Measurements from ENCODE around the gene TNFRSF11A. TPM values are rescaled to one million over a fixed set of nuclear protein-coding genes. Genes with fewer than 3 reads are reported as not detected.

TNFRSF11A gene
- total RNA-seq, 2 experiments from 2014 or later, result 3.1 to 3.5 TPM

DNA sequence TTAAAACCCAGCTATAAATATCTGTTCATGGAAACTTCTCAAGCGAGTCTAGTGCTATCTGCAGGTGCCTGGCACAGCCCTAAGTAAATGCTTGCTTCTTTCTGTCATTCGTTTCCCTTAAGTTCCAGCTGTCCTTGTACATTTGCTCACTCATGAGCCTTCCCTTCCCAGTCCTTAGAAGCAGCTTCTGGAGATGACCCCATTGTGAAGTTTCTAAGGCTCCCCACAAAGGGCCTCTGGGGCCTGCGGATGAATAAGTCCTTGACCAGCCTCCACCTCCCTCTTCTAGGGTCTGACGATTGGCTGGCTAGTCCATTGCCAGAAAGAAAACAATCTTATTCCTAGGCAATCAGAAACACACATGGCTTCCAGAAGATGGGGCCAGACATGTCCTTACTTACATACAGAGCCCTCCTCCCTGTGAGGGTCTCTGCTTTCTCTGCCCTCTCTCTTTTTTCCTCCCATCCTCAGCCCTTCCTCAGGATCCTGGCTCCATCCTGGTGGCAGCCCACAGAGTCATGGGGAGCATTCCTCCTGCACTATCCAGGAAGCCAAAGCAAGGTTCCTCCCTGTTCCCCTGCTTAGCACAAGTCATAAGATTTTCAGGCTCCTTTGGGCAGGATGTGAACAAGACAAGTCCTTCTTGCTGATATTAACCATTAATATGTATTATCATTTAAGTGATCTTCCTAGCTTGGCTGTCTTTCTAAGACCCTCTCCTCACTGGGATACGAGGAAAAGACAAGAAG, 87.3 kb downstream of the TNFRSF11A start:
- peaks cover 4% of the 10 kb centered on the region for H3K27me3 Mint-ChIP-seq (ENCODE audit: low read depth)
- H3K4me3 Mint-ChIP-seq, result no peak overlapping the region
- CTCF ChIA-PET, result no interaction called here
- intact Hi-C loops (cut with micrococcal nuclease), result no loop called here
- no peaks in the 10 kb centered on the region for H3K36me3 Mint-ChIP-seq (ENCODE audit: low read depth)
- DNase-seq, result no peak
- no peak overlapping the region for H3K27ac Mint-ChIP-seq
- H3K4me1 Mint-ChIP-seq (ENCODE audit: low read depth), result peaks cover 4% of the 10 kb centered on the region
- H3K9me3 Mint-ChIP-seq, result peaks cover 7% of the 10 kb centered on the region

DNA sequence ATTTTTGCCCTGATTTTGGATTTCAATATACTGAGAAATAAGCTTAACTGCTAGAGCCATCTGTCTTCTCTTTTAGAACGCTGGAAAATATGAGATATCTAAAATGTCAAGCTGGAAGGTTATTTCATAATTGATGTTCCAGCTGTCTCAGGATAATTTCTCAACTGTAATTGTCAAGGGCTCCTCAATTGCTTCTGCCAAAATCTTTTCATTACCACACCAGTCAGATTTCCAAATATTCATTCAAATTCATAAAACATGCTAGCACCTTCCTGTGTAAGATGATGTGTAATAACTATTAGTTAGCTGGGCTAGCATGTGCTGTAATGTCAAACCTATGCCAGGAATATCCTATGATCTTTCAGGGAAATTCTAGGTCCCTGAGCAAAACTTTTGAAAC, 88.1 kb downstream of the TNFRSF11A start:
- Mint-ChIP-seq H3K36me3 (ENCODE audit: low read depth) (no peaks in the 10 kb centered on the region), H3K9me3 (peaks cover 7% of the 10 kb centered on the region), H3K27me3 (ENCODE audit: low read depth) (peaks cover 4% of the 10 kb centered on the region), H3K27ac (no peak overlapping the region), H3K4me3 (no peak overlapping the region), H3K4me1 (ENCODE audit: low read depth) (peaks cover 9% of the 10 kb centered on the region)
- CTCF ChIA-PET, result interaction anchor here (1.0 kb wide), 1 partner anchor 8 kb away, joined by 3 read pairs; no protein-coding TSS in a partner anchor
- DNase-seq, result no peak
- intact Hi-C loops (cut with micrococcal nuclease), result no loop called here

DNA sequence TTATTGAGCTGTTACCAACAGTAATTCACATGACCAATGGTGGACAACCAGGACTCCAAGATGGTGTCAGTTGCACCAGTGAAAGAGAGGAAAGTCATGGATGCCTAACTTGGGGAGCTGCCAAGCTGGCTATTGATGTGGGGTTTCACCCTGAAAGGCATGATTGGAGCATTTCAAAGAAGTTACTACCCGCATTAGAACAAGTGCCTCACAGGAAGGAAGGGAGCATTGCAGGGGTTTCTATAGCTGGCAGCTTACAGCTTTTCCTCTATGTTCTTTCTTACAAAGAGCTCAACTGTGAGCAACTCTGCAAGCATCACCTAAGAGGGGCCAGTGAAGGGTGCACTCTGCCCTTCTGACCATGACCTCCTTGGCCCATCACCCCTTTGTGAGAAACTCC, 93.1 kb downstream of the TNFRSF11A start:
- Mint-ChIP-seq H3K27me3 (ENCODE audit: low read depth) (peaks cover 4% of the 10 kb centered on the region), H3K4me3 (no peak overlapping the region), H3K27ac (peak overlapping the region; percentile 62), H3K9me3 (peaks cover 3% of the 10 kb centered on the region), H3K36me3 (ENCODE audit: low read depth) (peaks cover 4% of the 10 kb centered on the region), H3K4me1 (ENCODE audit: low read depth) (peaks cover 44% of the 10 kb centered on the region)
- intact Hi-C loops (cut with micrococcal nuclease), result no loop called here
- peak; percentile 67 for DNase-seq
- CTCF ChIA-PET, result interaction anchor here (0.6 to 2.2 kb wide), 4 partner anchors 11 to 166 kb away, joined by 3 to 10 read pairs (median 3); no protein-coding TSS in a partner anchor

DNA sequence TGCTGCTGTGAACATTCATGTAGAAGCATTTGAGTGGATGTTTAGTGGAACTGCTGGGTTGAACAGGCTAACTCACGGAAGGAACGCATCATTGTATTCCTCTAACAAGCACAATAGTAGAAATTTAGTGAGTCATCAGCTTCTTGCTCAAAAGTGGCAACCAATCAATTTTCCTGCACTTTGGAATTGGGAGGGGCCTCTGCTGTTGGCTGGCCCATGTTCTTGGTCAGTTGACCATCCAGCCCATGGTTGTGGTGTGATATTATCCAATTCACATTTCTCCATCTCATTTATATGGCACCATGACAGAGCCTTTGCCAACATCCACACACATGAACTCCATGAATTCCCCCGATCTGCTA, 95.0 kb downstream of the TNFRSF11A start:
- intact Hi-C loops (cut with micrococcal nuclease), result loop anchor here (1.0 to 2.0 kb wide), 17 partner anchors 24 to 1531 kb away; partner anchors contain the start of genes PHLPP1, PIGN, RELCH and TNFRSF11A
- peaks cover 4% of the 10 kb centered on the region for H3K36me3 Mint-ChIP-seq (ENCODE audit: low read depth)
- peak overlapping the region; percentile 99 for H3K27ac Mint-ChIP-seq
- peaks cover 3% of the 10 kb centered on the region for H3K9me3 Mint-ChIP-seq
- H3K27me3 Mint-ChIP-seq (ENCODE audit: low read depth), result no peaks in the 10 kb centered on the region
- peak; percentile 40 for DNase-seq
- CTCF ChIA-PET, result interaction anchor here (0.5 to 2.1 kb wide), 2 partner anchors 107 to 218 kb away, joined by 3 to 8 read pairs; no protein-coding TSS in a partner anchor
- H3K4me1 Mint-ChIP-seq (ENCODE audit: low read depth), result peaks cover 44% of the 10 kb centered on the region
- peak overlapping the region; percentile 66 for H3K4me3 Mint-ChIP-seq

DNA sequence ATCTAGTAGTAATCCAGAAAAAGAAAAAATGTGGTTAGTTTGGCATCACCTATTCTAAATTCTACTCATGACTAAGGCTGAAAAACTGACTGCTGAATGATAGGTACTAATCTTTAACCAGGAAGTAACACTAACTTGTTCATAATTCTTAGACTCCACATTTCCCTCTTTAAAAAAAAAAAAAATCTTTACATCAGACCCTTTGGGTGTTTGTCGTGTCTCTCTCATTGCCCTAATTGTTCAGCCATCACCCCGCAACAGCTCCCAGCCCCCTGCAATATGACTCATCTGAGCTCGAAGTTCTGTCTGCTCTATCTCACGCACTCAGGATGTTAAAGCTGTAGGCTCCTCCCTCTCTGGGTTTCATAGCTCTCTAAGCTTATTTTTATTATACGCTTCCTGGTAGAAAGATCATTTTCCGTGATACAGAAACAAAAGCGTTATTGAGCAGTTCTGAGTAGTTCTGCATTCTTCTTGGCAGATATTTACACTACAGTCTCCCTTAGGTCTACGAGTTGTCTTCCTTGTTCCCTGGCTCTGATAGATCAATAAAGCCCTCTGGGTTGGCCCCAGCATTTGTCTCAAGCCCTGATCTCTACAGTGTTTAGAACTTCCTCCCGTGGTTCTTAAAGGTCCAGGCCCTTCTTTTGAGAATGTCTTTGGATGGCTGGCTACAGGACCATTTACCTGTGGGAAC, 95.6 kb downstream of the TNFRSF11A start:
- peaks cover 4% of the 10 kb centered on the region for H3K36me3 Mint-ChIP-seq (ENCODE audit: low read depth)
- H3K9me3 Mint-ChIP-seq, result peaks cover 3% of the 10 kb centered on the region
- H3K27ac Mint-ChIP-seq, result peak overlapping the region; percentile 99
- CTCF ChIA-PET, result interaction anchor here (0.5 to 2.1 kb wide), 7 partner anchors 7 to 234 kb away, joined by 3 to 8 read pairs (median 5); partner anchors contain the start of genes PIGN and RELCH
- intact Hi-C loops (cut with micrococcal nuclease), result loop anchor here (1.0 to 2.0 kb wide), 17 partner anchors 24 to 1530 kb away; partner anchors contain the start of genes PHLPP1, PIGN, RELCH and TNFRSF11A
- H3K4me1 Mint-ChIP-seq (ENCODE audit: low read depth), result peaks cover 49% of the 10 kb centered on the region
- H3K4me3 Mint-ChIP-seq, result peak overlapping the region; percentile 66
- no peaks in the 10 kb centered on the region for H3K27me3 Mint-ChIP-seq (ENCODE audit: low read depth)
- DNase-seq, result peak; percentile 87

DNA sequence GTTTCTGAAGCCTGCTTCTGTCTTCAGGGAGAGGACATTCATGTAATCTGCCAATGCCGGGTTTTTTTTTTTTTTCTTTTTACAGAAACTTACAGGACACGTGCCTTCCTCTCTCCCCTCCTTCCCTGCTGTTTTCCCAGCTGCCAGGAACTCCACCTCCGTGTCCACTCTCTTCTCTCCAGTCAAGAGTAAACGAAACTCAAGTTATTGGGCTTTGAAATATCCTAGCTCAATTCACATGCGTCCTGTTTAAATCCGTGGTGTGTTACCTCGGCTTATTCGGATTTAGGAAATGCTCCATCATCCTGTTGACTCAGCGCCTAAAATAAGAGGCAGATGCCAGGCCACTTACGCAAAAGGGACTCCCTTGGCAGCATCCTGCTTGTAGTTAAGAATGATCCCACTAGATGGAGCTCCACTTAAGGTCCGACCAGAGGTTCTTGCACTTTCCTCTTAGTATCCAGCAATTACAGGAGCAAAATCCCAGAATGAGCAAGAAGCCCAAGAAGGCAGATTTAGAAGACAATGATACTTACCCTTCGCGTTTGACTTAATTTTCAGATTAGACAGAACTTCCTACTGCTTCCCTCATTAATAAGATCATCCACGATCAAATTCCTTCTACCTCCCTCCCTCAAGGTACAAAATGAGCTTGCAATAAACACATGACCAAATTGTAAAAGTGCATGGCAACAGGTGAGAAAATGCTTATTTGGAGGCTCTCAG, 100.5 kb downstream of the TNFRSF11A start:
- no peaks in the 10 kb centered on the region for H3K27me3 Mint-ChIP-seq (ENCODE audit: low read depth)
- H3K36me3 Mint-ChIP-seq (ENCODE audit: low read depth), result peaks cover 2% of the 10 kb centered on the region
- peaks cover 22% of the 10 kb centered on the region for H3K4me1 Mint-ChIP-seq (ENCODE audit: low read depth)
- peaks cover 5% of the 10 kb centered on the region for H3K9me3 Mint-ChIP-seq
- peak overlapping the region; percentile 3 for H3K4me3 Mint-ChIP-seq
- peak overlapping the region; percentile 19 for H3K27ac Mint-ChIP-seq
- CTCF ChIA-PET, result interaction anchor here (0.7 to 3.2 kb wide), 30 partner anchors 9 to 287 kb away, joined by 3 to 21 read pairs (median 4); partner anchors contain the start of genes TNFRSF11A and ZCCHC2
- DNase-seq, result peak; percentile 80
- intact Hi-C loops (cut with micrococcal nuclease), result loop anchor here (1.0 to 5.0 kb wide), 7 partner anchors 19 to 557 kb away; no protein-coding TSS in a partner anchor

DNA sequence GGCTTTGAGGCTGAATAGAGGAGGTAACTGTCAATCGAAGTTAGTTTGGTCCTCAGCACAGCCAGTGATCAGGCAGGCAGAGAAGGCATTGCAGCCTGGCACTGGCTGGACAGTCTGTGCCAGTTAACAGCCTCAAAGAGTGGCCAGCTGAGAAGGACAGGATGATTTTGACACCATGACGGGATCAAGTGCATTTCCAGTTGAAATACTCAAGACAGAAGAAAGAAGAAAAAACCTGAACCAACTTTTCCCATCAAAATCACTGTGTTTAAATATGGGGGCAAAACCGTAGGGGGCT, 101.0 kb downstream of the TNFRSF11A start:
- peaks cover 17% of the 10 kb centered on the region for H3K4me1 Mint-ChIP-seq (ENCODE audit: low read depth)
- H3K9me3 Mint-ChIP-seq, result peaks cover 5% of the 10 kb centered on the region
- H3K27me3 Mint-ChIP-seq (ENCODE audit: low read depth), result no peaks in the 10 kb centered on the region
- intact Hi-C loops (cut with micrococcal nuclease), result loop anchor here (5.0 kb wide), 1 partner anchor 531 kb away; no protein-coding TSS in a partner anchor
- DNase-seq, result no peak
- peaks cover 2% of the 10 kb centered on the region for H3K36me3 Mint-ChIP-seq (ENCODE audit: low read depth)
- H3K27ac Mint-ChIP-seq, result no peak overlapping the region
- CTCF ChIA-PET, result interaction anchor here (0.7 to 3.2 kb wide), 29 partner anchors 10 to 286 kb away, joined by 3 to 21 read pairs (median 4); partner anchors contain the start of genes TNFRSF11A and ZCCHC2
- no peak overlapping the region for H3K4me3 Mint-ChIP-seq

DNA sequence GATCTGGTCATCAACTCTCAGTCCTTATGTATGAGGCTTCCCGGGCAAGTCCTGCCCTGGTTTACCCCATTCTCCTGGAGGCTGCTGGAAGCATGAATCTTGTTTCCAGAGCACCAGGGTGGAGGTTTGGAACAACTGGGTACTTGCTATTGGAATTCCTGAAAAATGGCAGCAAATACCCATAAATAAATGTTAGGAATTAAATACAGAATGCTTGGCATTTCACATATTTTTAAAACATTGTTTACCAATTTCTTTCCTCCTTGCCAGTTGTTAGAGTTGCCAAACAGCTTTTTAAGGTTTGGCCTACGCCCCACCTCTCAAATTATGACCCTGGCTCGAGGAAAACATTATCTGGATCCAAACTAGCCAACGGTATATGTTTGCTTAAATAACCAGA, 107.1 kb downstream of the TNFRSF11A start:
- Mint-ChIP-seq H3K4me1 (ENCODE audit: low read depth) (no peaks in the 10 kb centered on the region), H3K36me3 (ENCODE audit: low read depth) (peaks cover 2% of the 10 kb centered on the region), H3K9me3 (peaks cover 5% of the 10 kb centered on the region), H3K27ac (no peak overlapping the region), H3K4me3 (no peak overlapping the region), H3K27me3 (ENCODE audit: low read depth) (no peaks in the 10 kb centered on the region)
- DNase-seq, result no peak
- CTCF ChIA-PET, result interaction anchor here (0.5 kb wide), 1 partner anchor 850 kb away, joined by 4 read pairs; no protein-coding TSS in a partner anchor
- intact Hi-C loops (cut with micrococcal nuclease), result no loop called here

DNA sequence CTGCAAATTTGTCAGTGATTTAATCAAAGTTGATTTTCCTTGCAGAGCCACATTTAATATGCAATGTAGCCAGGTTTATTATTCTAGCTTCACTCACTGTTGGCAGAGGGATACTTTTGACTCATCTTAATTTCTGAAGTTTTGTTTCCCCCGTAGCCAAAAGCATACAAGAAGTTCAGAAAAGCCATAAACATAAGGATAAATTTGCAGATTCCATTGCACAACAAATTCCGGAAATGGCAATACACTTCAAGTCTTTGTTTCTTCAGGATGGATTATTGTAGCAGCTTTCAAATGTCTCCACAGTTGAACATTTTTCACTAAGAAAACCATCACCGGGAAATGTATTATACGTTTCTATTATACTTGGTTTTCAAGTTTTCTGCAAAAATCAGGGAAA, 109.7 kb downstream of the TNFRSF11A start:
- intact Hi-C loops (cut with micrococcal nuclease), result no loop called here
- no peak overlapping the region for H3K27ac Mint-ChIP-seq
- no peak for DNase-seq
- H3K36me3 Mint-ChIP-seq (ENCODE audit: low read depth), result no peaks in the 10 kb centered on the region
- peaks cover under 1% of the 10 kb centered on the region for H3K9me3 Mint-ChIP-seq
- H3K4me3 Mint-ChIP-seq, result no peak overlapping the region
- H3K4me1 Mint-ChIP-seq (ENCODE audit: low read depth), result no peaks in the 10 kb centered on the region
- H3K27me3 Mint-ChIP-seq (ENCODE audit: low read depth), result peaks cover 6% of the 10 kb centered on the region
- CTCF ChIA-PET, result no interaction called here

DNA sequence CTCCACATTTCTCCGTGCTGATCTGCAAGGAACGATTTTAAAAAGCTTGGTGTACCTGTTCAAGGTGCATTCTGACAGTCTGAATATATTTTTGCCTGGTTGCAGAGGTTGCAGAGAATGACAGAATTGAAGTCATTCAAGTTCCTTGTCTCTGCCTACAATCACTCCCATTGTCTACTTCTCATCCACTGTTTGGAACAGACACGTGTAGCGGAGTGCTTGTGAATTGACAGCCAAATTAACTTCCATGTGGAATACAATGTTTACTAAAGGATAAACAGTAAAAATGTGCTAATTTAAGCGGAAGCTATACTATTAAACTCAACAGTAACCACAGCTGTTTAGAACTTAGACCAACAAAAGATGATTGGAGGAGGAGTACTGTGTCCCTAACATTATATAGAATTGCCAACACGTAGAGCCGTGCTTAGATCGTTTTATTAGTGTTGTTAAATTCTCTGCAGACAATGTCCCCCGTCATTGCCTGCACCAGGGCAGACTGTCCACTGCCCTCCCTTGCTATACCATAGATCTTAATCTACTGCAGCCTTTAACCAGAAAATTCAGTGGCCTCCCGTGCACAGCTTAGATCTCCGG, 110.4 kb downstream of the TNFRSF11A start:
- CTCF ChIA-PET, result interaction anchor here (2.9 kb wide), 1 partner anchor 10 kb away, joined by 10 read pairs; no protein-coding TSS in a partner anchor
- H3K27ac Mint-ChIP-seq, result no peak overlapping the region
- no peak overlapping the region for H3K4me3 Mint-ChIP-seq
- H3K36me3 Mint-ChIP-seq (ENCODE audit: low read depth), result no peaks in the 10 kb centered on the region
- H3K27me3 Mint-ChIP-seq (ENCODE audit: low read depth), result peaks cover 6% of the 10 kb centered on the region
- no peak for DNase-seq
- intact Hi-C loops (cut with micrococcal nuclease), result no loop called here
- H3K9me3 Mint-ChIP-seq, result no peaks in the 10 kb centered on the region
- no peaks in the 10 kb centered on the region for H3K4me1 Mint-ChIP-seq (ENCODE audit: low read depth)

DNA sequence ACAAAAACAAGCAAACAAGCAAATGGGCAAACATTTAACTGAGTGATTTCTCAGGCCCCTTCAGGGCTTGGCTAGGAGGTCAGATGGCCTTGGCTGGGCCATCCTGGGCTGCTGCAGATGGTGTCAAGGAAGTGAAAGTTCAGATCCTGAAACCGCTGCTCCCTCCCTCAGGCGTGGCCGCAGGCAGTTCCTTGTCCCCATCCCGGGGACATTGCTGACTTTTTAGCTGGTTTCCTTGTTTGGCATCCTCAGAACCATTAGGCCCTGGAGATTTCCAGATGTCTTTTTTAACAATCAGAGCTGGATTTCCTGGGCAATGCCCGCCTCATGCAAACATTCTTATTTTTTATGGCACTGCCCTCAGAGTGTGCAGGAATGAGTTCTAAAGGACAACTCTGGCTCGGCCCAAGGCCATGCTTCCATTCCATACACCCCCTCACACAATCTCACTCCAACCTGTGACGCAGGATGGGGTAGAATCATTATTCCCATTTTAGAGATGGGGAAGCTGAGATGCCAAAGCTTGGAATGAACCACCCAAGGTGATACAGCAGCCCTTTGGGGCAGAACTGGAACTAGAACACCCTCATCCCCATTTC, 111.6 kb downstream of the TNFRSF11A start:
- Mint-ChIP-seq H3K4me1 (ENCODE audit: low read depth) (no peaks in the 10 kb centered on the region), H3K36me3 (ENCODE audit: low read depth) (no peaks in the 10 kb centered on the region), H3K9me3 (no peaks in the 10 kb centered on the region), H3K4me3 (no peak overlapping the region), H3K27ac (no peak overlapping the region), H3K27me3 (ENCODE audit: low read depth) (peaks cover 6% of the 10 kb centered on the region)
- intact Hi-C loops (cut with micrococcal nuclease), result no loop called here
- DNase-seq, result no peak
- CTCF ChIA-PET, result interaction anchor here (0.6 to 2.9 kb wide), 6 partner anchors 9 to 35 kb away, joined by 3 to 10 read pairs (median 3); no protein-coding TSS in a partner anchor

All from activated naive CD4-positive, alpha-beta T cell treated with anti-CD3 and anti-CD28 coated beads for 36 hours (primary cell).